ENCODE data around the gene PLAC1.

Gene PLAC1

GRCh38 chrX:134670134-134670924 is 12.1 kb upstream of the PLAC1 start:
- DNase-seq (ENCODE audit: extremely low read depth, insufficient read length) = no peak
- no peaks in the 10 kb centered on the region for H3K36me3 ChIP-seq (ENCODE audit: control insufficient read depth, insufficient read depth, low read length)
- no peak for TF ChIP-seq CTCF (IDR thresholded peaks at IDR 0.05; ENCODE audit: insufficient read depth, low read length, poor library complexity, severe bottlenecking)
- no peaks in the 10 kb centered on the region; the same call in 1 of the 2 replicates for H3K27me3 ChIP-seq (replicated peaks; ENCODE audit: control insufficient read depth, insufficient read depth, low read length)
- H3K4me3 ChIP-seq (replicated peaks; ENCODE audit: low read depth, low read length) = no peak overlapping the region

- no peaks in the 10 kb centered on the region for H3K27me3 ChIP-seq (replicated peaks; ENCODE audit: control insufficient read depth, insufficient read depth, low read length)
- no peak for DNase-seq (ENCODE audit: extremely low read depth, insufficient read length)
- TF ChIP-seq CTCF (IDR thresholded peaks at IDR 0.05; ENCODE audit: insufficient read depth, low read length, poor library complexity, severe bottlenecking) = no peak
- no peaks in the 10 kb centered on the region for H3K36me3 ChIP-seq (ENCODE audit: control insufficient read depth, insufficient read depth, low read length)
- no peak overlapping the region for H3K4me3 ChIP-seq (replicated peaks; ENCODE audit: low read depth, low read length)
These were observed 11.3 kb upstream of the PLAC1 start for GRCh38 chrX:134669378-134670098.

GRCh38 chrX:134664202-134664601 is 5.9 kb upstream of the PLAC1 start:
- DNase-seq (ENCODE audit: extremely low read depth, insufficient read length) = no peak
- H3K36me3 ChIP-seq (ENCODE audit: control insufficient read depth, insufficient read depth, low read length) = no peaks in the 10 kb centered on the region
- TF ChIP-seq CTCF (IDR thresholded peaks at IDR 0.05; ENCODE audit: insufficient read depth, low read length, poor library complexity, severe bottlenecking) = no peak
- H3K4me3 ChIP-seq (replicated peaks; ENCODE audit: low read depth, low read length) = no peak overlapping the region
- H3K27me3 ChIP-seq (replicated peaks; ENCODE audit: control insufficient read depth, insufficient read depth, low read length) = no peaks in the 10 kb centered on the region

- H3K27me3 ChIP-seq (replicated peaks; ENCODE audit: control insufficient read depth, insufficient read depth, low read length) = no peaks in the 10 kb centered on the region
These were observed 3.0 kb upstream of the PLAC1 start for GRCh38 chrX:134661295-134661694.

GRCh38 chrX:134660627-134661026 is 2.4 kb upstream of the PLAC1 start:
- no peak for DNase-seq (ENCODE audit: extremely low read depth, insufficient read length)
- no peak overlapping the region for H3K4me3 ChIP-seq (replicated peaks; ENCODE audit: low read depth, low read length)
- no peaks in the 10 kb centered on the region for H3K36me3 ChIP-seq (ENCODE audit: control insufficient read depth, insufficient read depth, low read length)
- no peak for TF ChIP-seq CTCF (IDR thresholded peaks at IDR 0.05; ENCODE audit: insufficient read depth, low read length, poor library complexity, severe bottlenecking)
- H3K27me3 ChIP-seq (replicated peaks; ENCODE audit: control insufficient read depth, insufficient read depth, low read length) = no peaks in the 10 kb centered on the region

More at GRCh38 chrX:134661295-134661694, 3.0 kb upstream of the PLAC1 start:
- no peaks in the 10 kb centered on the region for H3K36me3 ChIP-seq (ENCODE audit: control insufficient read depth, insufficient read depth, low read length)
- H3K4me3 ChIP-seq (replicated peaks; ENCODE audit: low read depth, low read length) = no peak overlapping the region
- no peak for TF ChIP-seq CTCF (IDR thresholded peaks at IDR 0.05; ENCODE audit: insufficient read depth, low read length, poor library complexity, severe bottlenecking)
- DNase-seq (ENCODE audit: extremely low read depth, insufficient read length) = no peak

Data from GM06990 (cell line).